Thymus (tissue), 11 donors: ENCODE results near the gene CRMP1. TPM values are rescaled to one million over a fixed set of nuclear protein-coding genes. Genes with fewer than 3 reads are reported as not detected.

Experiments used
- DNase-seq, 9 donors: peaks; one replicate each; pipeline ENCODE4 v3.0.0-alpha.2; 2013; ENCODE audit warnings: low spot score in 9 of 9, low read depth in 6 of 9, missing footprints in 1 of 9
- H3K27ac ChIP-seq, 2 donors: one replicate each; pipeline ENCODE4 v1.5.1; 2013; ENCODE audit warnings: control low read depth in 1 of 2, low read depth in 1 of 2, low read length in 1 of 2, mild to moderate bottlenecking in 1 of 2, moderate library complexity in 1 of 2
- H3K27me3 ChIP-seq, 2 donors: one replicate each; pipeline ENCODE4 v1.5.1; 2013; ENCODE audit warnings: low read length in 1 of 2; ENCODE audit not compliant: control insufficient read depth in 2 of 2, insufficient read depth in 1 of 2
- H3K36me3 ChIP-seq, 2 donors: one replicate each; pipeline ENCODE4 v1.5.1; 2013; ENCODE audit warnings: low read length in 1 of 2, mild to moderate bottlenecking in 1 of 2, moderate library complexity in 1 of 2; ENCODE audit not compliant: control insufficient read depth in 2 of 2, insufficient read depth in 2 of 2
- H3K4me1 ChIP-seq, 2 donors: one replicate each; pipeline ENCODE4 v1.5.1; 2013; ENCODE audit warnings: low read length in 2 of 2; ENCODE audit not compliant: control insufficient read depth in 2 of 2, insufficient read depth in 2 of 2
- H3K4me3 ChIP-seq, 2 donors: one replicate each; pipeline ENCODE4 v1.5.1; 2013; ENCODE audit warnings: low read length in 2 of 2, control low read depth in 1 of 2, mild to moderate bottlenecking in 1 of 2
- H3K9me3 ChIP-seq, 2 donors: one replicate each; pipeline ENCODE4 v1.5.1; 2013; ENCODE audit warnings: low read length in 1 of 2, mild to moderate bottlenecking in 1 of 2; ENCODE audit not compliant: control insufficient read depth in 2 of 2, insufficient read depth in 1 of 2
- WGBS: extraction: QIAGEN DNeasy Blood & Tissue Kit; methylation state at CpG from one replicate; pipeline ENCODE4 v1.1.7; 2013; 5-methylcytosine and 5-hydroxymethylcytosine counted together
- polyA plus RNA-seq: library from polyadenylated mRNA; stranded (reverse); fragments of 200-250 nt; gene quantifications from one replicate; pipeline ENCODE4 v1.2.3, GENCODE V29; 2013
- total RNA-seq: library from RNA; stranded (reverse); fragments of 120-200 nt; gene quantifications from one replicate; pipeline ENCODE4 v1.2.4, GENCODE V29; 2013
- donor health status: healthy.

Gene CRMP1
- total and polyA plus RNA-seq, 2 donors, result 1.7 to 7.0 TPM

DNA sequence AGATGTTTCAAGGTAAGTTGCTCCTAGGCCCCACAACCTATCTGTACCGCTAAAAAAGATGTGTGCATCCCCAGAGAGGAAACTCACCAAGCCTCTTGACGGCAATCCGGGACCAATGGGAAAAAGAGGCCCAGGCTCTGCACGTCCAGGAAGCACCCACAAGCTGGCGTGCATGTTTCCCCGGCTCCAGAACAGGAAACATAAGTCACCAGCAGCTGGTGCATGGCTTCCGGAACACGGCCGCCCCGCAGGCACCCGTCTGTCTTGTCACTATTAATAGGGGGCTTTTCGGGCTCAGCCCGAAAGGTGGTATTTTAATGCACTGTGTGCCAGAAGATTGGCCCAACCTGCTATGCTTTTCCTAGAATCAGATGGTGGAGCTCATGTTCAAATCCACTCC is 22.2 kb downstream of the CRMP1 start:
- Histone ChIP-seq H3K27ac (no peak overlapping the region), H3K4me3 (no peak overlapping the region), H3K36me3 (no peaks in the 10 kb centered on the region), H3K27me3 (no peaks in the 10 kb centered on the region), H3K4me1 (no peaks in the 10 kb centered on the region), H3K9me3 (no peaks in the 10 kb centered on the region)
- no peak for DNase-seq
- 17% methylated on average over 13 of the region's 13 CpGs for WGBS

DNA sequence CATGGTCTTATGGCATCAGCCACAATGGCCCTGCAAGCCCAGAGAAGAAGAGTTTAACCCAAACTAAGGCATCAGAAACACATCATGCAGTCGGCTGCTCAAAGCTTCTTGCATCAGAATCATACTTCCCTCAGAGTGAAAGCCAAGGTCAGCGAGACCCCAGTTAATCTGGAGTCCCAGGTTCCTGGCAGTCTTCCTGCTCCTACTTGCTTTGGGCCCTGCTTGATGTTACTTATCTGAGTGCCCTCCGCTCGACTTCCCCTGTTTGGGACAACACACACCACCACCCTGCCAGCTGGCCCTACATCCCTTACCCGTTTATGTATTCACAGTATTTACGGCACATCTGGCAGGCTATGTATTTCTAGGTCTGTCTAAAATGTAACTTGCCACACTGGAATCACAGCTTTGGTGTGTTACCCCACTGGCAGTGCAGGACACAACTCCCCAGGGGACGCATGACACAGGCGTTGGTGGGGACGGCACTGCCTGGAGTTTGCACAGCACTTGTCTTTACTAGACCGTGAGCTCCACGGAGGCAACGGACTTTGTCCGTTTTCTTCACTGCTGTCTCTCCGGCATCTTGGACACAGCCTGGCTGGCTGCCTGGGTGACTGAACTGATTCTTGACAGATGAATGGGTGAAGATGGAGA is 22.8 kb downstream of the CRMP1 start:
- no peaks in the 10 kb centered on the region for H3K9me3 ChIP-seq
- H3K36me3 ChIP-seq, result no peaks in the 10 kb centered on the region
- no peaks in the 10 kb centered on the region for H3K27me3 ChIP-seq
- H3K4me1 ChIP-seq, result no peaks in the 10 kb centered on the region
- DNase-seq, result no peak
- no peak overlapping the region for H3K27ac ChIP-seq
- WGBS, result 82% methylated on average over 14 of the region's 14 CpGs
- H3K4me3 ChIP-seq, result no peak overlapping the region

DNA sequence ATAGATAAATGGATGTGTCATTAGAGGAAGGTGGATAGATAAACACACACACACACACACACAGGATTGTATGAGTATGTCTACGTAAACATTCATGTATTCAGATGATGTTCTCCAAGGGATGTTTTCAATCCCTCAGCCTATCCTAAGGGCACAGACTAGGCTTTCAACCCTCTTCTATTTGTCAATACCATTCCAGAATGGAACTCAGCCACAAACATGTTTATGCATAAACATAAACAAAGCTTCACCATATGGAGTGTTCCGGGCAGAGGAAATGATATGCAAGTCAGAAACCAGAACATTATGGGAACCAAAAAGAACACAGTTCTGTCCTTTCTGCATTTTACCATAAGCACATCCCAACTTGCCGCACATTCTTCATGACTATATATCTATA is 25.0 kb downstream of the CRMP1 start:
- no peak overlapping the region for H3K4me3 ChIP-seq
- no peaks in the 10 kb centered on the region for H3K36me3 ChIP-seq
- DNase-seq, result no peak
- no peaks in the 10 kb centered on the region for H3K27me3 ChIP-seq
- over 99% methylated on average over 3 of the region's 3 CpGs for WGBS
- no peaks in the 10 kb centered on the region for H3K4me1 ChIP-seq
- H3K27ac ChIP-seq, result no peak overlapping the region
- H3K9me3 ChIP-seq, result no peaks in the 10 kb centered on the region

- DNase-seq, result no peak
- Histone ChIP-seq H3K4me1 (no peaks in the 10 kb centered on the region), H3K27ac (no peak overlapping the region), H3K27me3 (no peaks in the 10 kb centered on the region), H3K36me3 (no peaks in the 10 kb centered on the region), H3K9me3 (no peaks in the 10 kb centered on the region), H3K4me3 (no peak overlapping the region)
- 55% methylated on average over 10 of the region's 10 CpGs for WGBS
Measured at GRCh38 chr4:5866841-5867813, 25.8 kb downstream of the CRMP1 start.

- Histone ChIP-seq H3K27me3 (no peaks in the 10 kb centered on the region), H3K4me3 (no peak overlapping the region), H3K9me3 (no peaks in the 10 kb centered on the region), H3K27ac (no peak overlapping the region), H3K4me1 (no peaks in the 10 kb centered on the region), H3K36me3 (no peaks in the 10 kb centered on the region)
- DNase-seq, result no peak
- WGBS, result 13% methylated on average over 12 of the region's 12 CpGs
Measured at GRCh38 chr4:5865896-5866599, 26.8 kb downstream of the CRMP1 start.

DNA sequence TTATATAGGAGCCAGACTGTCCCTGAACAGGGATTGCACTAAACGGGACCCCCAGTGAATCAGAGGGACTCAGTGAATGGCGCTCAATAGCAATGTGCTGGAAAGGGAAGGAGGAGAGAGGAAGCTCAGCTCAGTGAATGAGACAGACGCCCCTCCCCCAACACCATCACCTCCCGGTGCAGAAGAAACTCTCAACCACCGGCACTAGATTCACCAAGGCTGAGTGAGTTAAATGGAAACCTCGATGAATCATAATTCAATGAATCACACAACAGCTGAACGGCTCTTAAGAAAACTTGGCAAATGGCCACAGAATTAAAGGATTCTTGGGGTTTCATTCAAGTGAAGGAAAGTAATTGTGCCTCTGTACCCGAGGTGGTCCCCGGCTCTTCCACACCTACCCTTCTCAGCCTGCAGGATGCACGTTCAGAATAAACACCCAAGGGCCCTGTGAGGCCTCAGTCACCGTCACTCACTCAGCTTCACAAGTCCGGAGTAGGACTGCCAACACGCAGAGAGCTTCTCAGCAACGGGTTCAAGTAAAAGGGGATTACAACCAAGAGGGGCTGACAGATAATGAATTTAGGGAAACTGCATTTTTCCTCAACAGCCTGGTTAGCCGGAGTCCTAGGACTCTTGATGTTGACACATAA is 29.3 kb downstream of the CRMP1 start:
- DNase-seq, result no peak
- no peaks in the 10 kb centered on the region for H3K4me1 ChIP-seq
- WGBS, result 56% methylated on average over 15 of the region's 15 CpGs

DNA sequence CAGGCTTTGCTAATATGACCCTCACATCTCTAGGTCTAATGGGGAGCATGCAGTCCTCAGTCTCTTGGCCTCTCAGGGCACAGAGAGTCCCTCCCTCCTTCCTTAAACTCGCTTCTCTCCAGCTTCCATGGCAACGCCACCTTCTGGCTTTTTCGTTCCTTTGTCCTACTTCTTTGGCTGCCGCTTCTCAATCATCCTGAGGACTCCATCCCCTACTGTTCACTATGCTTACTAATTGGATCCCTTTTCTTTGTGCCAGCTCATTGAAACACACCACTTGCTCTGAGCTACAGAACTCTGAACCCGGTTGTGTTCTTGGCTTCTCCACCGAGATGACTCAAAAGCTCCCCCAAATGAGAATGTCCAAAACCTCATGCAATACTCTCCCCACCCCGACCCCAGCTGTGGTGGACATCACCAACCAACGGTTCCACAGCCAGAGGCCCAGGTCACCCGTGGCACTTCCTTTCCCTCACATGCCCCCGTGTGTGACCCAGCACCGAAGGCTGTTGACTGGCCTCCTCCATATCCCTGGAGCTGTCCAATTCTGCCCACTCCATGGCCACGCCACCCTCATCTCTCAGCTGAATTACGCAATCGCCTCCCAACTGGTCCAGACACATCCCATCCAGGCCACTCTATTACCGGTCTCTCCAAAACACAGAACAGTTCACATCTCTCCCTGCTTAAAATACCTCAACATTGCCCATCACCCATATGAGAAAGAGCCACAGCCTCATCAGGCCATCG is 34.7 kb downstream of the CRMP1 start:
- H3K36me3 ChIP-seq, result no peaks in the 10 kb centered on the region
- 88% methylated on average over 16 of the region's 16 CpGs for WGBS
- no peaks in the 10 kb centered on the region for H3K9me3 ChIP-seq
- no peaks in the 10 kb centered on the region for H3K4me1 ChIP-seq
- H3K27me3 ChIP-seq, result no peaks in the 10 kb centered on the region
- H3K27ac ChIP-seq, result no peak overlapping the region
- no peak overlapping the region for H3K4me3 ChIP-seq
- DNase-seq, result no peak

More for the DNA sequence above, 29.3 kb downstream of the CRMP1 start:
- no peaks in the 10 kb centered on the region for H3K36me3 ChIP-seq
- H3K9me3 ChIP-seq, result no peaks in the 10 kb centered on the region
- no peak overlapping the region for H3K27ac ChIP-seq
- H3K27me3 ChIP-seq, result no peaks in the 10 kb centered on the region
- H3K4me3 ChIP-seq, result no peak overlapping the region

DNA sequence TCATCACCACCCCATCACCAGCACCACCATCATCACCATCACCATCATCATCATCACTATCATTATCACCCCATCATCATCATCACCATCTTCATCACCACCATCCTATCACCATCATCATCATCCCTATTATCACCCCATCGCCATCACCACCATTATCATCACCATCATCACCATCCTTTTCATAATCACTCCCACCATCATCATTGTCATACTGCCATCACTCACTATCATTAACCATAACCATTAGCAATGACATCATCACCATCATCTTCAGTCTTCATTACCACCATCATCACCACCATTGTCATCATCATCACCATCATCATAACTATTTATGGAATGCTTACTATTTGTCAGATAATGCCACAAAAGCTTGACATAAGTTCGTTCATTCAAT is 35.7 kb downstream of the CRMP1 start:
- whole genome bisulfite sequencing, result 86% methylated on average over 2 of the region's 2 CpGs
- H3K4me1 ChIP-seq, result no peaks in the 10 kb centered on the region
- H3K36me3 ChIP-seq, result no peaks in the 10 kb centered on the region
- DNase-seq, result no peak
- H3K27ac ChIP-seq, result no peak overlapping the region
- H3K27me3 ChIP-seq, result no peaks in the 10 kb centered on the region
- no peaks in the 10 kb centered on the region for H3K9me3 ChIP-seq
- no peak overlapping the region for H3K4me3 ChIP-seq
